DMS153 (cell line): ENCODE measurements around the gene DOCK7.
A peak's percentile ranks its signal among the peaks of the same experiment; 100 is the strongest.
"Not testable (repeated sequence)": the region's sequence is repeated elsewhere in the genome, so short reads cannot be mapped to it uniquely, and the experiment has no call there.

Experiments used
- DNase-seq: peaks from one replicate; lab custom pipeline; 2025; lab: John Stamatoyannopoulos, UW

The DOCK7 gene

DNA sequence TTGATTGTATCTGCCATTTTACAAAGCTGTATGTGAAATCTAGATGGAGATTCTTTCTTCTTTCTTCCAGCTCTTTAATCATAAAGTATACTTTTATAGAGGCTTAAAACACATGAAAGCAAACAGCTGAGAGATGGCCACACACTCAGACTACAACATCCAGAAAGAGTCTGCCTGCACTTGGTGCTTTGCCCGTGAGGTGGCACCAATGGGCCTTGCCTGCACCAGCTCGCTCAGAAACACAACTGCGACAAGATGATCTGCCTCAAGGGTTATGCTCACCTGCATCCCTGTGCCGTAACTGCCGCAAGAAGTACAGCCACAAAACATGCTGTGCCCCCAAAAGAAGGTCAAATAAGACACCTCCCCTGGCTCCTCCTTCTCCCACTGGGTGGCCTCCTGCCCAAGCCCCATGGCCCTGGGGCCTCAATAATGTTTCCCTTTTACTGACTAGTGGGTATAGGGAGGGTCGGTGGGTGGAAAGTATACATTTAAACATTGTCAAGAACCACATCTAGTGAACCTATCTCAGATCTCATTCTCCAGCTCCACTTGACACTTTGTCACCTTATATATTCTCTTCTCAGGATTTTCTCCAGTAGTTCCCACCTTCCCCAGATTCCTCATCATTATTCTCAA lies 157.6 kb downstream of the DOCK7 start:
- peak; percentile 54 for DNase-seq

GRCh38 chr1:62529227-62529626 lies 159.0 kb downstream of the DOCK7 start:
- no peak for DNase-seq

- no peak for DNase-seq
Measured at GRCh38 chr1:62528015-62528414, 160.2 kb downstream of the DOCK7 start.

- not testable (repeated sequence) for DNase-seq
Measured at GRCh38 chr1:62527346-62527745, 160.8 kb downstream of the DOCK7 start.

GRCh38 chr1:62523860-62524259 lies 164.3 kb downstream of the DOCK7 start:
- DNase-seq: no peak

DNA sequence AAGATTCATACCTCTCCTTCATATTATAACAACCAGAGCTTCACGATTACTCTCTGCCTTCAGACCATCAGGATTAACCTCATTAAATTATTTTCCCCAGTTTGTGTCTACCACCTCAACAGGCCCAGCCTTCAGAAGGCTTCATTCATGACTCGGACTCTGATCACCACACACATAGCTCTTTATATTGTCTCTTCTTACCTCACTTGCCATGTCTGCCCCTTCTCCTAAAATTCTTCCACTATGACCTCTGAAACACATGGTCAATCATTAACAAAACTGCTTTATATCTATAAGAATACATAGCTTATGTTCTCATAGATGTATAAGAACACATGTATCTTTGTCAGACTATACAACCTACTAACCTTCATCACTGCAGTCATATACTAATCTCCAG lies 171.6 kb downstream of the DOCK7 start:
- no peak for DNase-seq

DNA sequence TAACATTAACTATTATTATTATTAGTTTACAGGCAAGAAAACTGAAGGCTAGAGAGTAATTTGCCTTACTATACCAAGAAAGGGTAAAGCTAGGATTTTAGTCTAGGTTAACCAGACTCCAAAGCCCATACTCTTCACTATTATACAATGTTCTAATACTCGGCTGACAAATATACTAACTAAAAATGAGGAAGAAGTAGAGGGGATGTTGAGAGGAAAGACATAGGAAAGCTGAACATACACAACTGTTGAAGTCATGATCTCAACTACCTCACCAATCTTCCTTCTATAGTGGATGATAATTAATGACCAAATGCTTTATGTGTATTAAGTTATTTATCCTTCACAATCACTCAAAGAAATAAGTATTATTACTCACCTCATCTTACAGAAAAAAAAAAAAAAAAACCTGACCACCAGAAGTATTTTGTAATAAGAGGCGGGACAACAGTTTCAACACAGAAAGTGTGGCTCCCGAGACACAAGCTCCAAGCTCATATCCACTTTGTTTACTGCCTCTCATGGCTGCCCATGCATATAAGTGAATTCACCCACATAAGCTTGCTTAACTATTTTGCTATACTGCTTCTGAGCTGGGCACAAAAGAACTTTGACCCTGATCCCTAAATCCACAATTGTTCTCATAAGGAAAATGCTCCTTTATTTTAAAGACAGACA lies 173.3 kb downstream of the DOCK7 start:
- no peak for DNase-seq

DNA sequence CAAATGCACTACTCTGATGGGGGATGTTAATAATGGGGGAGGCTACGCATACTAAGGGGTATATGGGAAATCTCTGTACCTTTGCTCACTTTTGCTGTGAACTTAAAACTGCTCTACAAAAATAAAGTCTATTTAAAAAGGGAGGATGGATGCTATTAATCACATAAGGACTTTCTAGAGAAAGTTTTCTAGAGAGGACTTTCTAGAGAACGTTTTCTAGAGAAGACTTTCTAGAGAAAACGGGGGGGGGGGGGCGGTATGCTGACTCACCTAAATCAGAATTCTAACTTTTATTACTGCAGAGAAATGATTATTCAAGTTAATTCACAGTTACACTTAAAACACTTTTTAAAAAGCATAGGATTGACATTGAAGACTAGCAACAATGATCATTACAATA lies 175.2 kb downstream of the DOCK7 start:
- DNase-seq: no peak

GRCh38 chr1:62509028-62509427 lies 179.2 kb downstream of the DOCK7 start:
- DNase-seq: no peak

DNA sequence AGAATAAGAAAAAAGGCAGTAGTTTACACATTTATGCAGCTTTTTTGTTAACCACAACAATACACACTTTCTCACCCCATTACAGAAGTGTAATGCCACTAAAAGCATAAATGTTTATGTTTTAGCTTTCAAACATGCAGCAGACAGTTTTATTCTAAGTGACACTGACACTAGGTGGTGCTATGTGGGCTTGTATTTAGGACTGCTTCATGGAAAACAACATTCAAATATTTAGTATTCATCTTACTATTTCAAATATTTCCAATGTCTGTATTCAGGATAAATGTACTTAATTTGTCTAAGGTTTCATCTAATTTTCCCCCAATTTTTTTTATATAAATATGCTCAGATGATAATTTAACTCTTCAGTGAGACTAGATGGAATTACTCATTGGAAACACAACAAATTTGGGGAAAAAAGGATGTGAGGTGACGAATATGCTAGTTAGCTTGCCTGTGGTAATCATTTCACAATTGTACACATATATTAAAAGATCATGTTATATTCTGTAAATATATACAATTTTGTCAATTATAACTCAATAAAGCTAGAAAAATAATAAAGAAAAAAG lies 179.9 kb downstream of the DOCK7 start:
- peak; percentile 5 for DNase-seq

DNA sequence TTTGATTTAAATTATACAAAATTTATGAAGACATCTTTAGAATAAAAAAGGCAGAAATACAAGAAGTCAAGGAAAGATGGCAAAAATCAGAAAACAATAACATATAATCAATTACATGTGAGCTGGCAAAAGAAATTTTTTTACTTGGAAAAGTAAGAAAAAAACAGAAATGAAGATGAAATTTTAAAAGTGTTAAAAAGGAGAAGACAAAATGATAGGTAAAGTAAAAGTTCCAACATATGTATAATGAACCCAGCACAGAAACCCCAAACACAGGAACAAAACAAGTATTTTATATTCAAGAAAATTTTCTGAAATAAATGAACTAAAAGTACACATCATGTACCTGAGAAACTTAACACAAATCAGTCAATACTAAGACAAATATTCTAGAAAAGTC lies 188.0 kb downstream of the DOCK7 start:
- DNase-seq: no peak

DNA sequence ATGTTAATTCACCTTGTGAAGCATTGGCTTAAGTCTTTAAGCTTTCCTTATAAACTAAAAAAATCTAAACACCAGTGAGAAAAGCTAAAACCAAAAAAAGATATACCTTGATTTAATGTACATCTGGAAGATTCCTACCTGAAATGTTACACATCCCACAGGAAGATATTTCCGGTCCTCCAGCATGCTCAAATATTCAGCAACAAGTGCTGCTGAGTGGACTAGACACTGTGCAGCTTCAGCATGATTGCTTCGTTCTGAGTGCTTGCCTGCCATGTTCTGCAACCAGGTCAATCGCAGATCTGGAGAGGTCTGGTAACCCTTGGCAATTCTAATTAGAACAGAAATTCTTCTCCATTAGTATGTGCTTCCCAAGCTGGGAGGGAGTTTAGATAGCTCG lies 194.0 kb downstream of the DOCK7 start:
- no peak for DNase-seq

DNA sequence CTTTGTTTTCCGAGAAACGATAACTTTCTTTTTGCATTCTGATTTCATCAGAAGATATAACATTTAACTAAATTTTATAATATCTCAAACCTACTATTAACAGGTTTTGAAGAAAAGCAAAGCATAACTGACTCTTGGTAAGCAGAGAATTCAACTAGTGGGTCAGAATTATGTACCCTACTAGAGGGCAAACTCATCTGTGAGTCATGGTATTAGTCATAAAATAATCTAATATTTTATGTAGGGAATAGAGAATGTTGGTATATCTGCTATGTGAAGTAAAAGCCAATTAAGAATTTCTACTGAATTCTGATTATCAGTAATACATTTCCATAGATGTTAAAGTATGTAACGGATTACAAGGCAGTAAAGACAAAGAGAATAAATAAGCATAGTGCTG lies 194.5 kb downstream of the DOCK7 start:
- no peak for DNase-seq

GRCh38 chr1:62492521-62492920 lies 195.7 kb downstream of the DOCK7 start:
- no peak for DNase-seq

DNA sequence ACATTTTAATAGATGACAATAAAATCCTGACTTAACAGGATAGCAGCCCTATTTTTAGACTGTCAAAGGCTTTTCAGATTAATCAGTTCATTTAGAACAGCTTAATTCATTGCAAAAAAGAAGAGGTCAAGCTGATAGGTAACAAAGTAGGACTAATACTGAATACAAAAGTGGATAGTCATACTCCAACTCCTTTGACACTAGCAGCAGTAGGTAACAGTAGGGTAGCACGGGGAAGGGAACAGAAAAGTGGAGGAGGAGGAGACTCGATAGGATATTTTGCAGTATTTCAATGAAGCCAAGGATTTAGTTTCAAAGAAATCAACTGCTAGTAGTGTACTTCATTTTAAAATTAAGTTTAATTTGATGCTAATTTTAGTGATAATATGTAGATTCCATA lies 200.2 kb downstream of the DOCK7 start:
- no peak for DNase-seq

DNA sequence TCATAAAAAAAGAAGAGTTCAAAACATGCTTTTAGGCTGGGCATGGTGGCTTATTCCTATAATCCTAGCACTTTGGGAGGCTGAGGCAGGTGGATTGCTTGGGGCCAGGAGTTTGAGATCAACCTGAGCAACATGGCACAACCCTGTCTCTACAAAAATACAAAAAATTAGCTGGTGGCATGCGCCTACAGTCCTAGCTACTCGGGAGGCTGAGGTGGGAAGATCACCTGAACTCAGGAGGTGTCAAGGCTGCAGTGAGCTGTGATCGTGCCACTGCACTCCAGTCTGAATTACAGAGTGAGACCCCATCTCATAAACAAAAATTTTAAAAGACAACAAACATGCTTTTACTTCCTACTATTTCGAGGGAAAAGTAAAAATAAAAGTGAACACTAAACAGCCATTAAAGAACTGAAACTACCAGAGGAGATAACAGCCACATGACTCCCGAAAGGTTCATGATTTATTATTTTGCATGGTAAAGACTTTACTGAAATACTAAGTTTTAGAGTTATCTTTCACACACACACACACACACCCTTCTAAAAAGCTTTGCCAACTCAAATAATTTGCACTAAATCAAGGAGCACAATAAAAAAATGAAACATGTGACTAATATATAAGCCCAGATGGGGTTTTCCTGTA lies 203.2 kb downstream of the DOCK7 start:
- DNase-seq: no peak

GRCh38 chr1:62481681-62482080 lies 206.5 kb downstream of the DOCK7 start:
- DNase-seq: no peak

DNA sequence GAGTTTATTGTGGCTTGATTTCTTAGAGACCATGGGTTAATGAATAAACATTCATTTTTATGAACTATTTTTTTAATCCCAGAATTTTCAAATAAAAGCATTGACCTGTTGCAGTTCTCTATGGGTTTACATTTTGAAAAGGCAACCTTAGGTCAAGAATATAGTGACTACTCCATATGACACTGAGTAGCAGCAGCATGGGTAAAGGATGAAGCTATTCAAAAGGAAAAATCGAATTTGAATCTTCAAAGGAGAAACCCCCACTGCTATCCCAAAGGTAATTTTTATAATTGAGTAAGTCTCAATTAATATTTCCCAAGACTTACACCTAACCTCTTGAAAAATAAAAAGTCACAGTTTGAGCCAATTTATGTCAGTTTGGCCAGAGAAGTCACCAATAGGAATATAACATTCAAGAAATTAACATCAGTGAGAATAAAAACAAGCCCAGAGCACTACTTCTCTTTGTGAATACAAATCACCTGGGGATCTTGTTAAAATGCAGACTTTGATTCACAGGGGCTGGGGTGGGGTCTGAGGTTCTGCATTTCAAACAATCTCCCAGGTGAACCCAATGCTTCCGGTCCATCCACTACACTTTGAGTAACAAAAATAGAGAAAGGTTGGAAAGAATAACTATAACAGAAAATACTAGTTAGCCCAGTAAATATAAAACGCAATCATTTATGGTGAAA lies 211.5 kb downstream of the DOCK7 start:
- no peak for DNase-seq

DNA sequence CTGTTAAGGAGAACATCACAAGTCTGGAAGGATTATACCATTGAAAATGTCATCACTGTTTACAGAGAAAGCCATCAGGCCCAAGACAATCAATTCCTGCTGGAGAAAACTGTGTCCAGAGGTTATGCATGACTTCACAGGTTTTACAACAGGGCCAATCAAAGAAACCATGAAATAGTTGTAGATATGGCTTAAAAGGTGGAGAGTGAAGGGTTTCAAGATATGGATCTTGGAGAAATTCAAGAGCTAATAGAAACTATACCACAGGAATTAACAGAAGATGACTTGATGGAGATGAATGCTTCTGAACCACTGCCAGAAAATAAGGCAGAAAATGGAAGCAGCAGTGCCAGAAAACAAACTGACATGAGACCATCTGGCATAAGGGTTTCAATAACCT lies 221.1 kb downstream of the DOCK7 start:
- no peak for DNase-seq

GRCh38 chr1:62462370-62462769 lies 225.8 kb downstream of the DOCK7 start:
- no peak for DNase-seq

- DNase-seq: no peak
Measured at GRCh38 chr1:62457955-62458354, 230.2 kb downstream of the DOCK7 start.

DNA sequence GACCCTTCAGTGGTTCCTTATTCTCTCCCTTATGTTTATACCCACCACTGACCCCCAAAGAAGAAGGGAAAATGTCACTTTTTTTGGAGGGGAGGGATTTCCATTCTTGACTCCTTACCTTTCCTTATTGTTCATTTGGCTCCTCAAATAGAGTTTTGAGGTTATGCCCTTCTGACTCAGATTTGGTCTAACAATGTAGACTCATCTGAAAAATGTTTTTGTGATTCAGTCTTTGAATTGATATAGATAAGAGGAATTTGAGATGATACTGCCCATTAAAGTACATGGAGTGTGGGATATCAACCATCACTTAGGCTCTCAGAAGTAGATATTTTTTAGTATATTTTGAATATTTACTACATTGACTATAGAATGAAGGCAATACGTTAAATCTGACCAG lies 235.2 kb downstream of the DOCK7 start:
- DNase-seq: no peak

- no peak for DNase-seq
Measured at GRCh38 chr1:62450301-62450700, 237.9 kb downstream of the DOCK7 start.
